HEK293T (cell line): ENCODE measurements around the gene OR7E24.

Experiments
- ARNT ChIP-seq: fragments of 450-650 bp; IDR thresholded peaks from 2 replicates; pipeline ENCODE4 v1.6.1; 2017; ENCODE audit warnings: mild to moderate bottlenecking
- BHLHE40 ChIP-seq: fragments of 450-650 bp; IDR thresholded peaks from 2 replicates; pipeline ENCODE4 v1.6.1; 2016; ENCODE audit warnings: mild to moderate bottlenecking, moderate library complexity, borderline replicate concordance
- ELF4 ChIP-seq: fragments of 450-650 bp; IDR thresholded peaks from 2 replicates; pipeline ENCODE4 v1.6.1; 2017; ENCODE audit warnings: antibody characterized with exemption
- FOXA1 ChIP-seq: fragments of 450-650 bp; IDR thresholded peaks from 2 replicates; pipeline ENCODE4 v1.6.1; 2016; ENCODE audit warnings: mild to moderate bottlenecking
- FOXM1 ChIP-seq: fragments of 450-650 bp; IDR thresholded peaks from 2 replicates; pipeline ENCODE4 v1.6.1; 2017; ENCODE audit warnings: mild to moderate bottlenecking, borderline replicate concordance
- PKNOX1 ChIP-seq: fragments of 450-650 bp; IDR thresholded peaks from 2 replicates; pipeline ENCODE4 v1.6.1; 2016
- SP1 ChIP-seq: fragments of 450-650 bp; IDR thresholded peaks from 2 replicates; pipeline ENCODE4 v1.6.1; 2017
- ZNF384 ChIP-seq: fragments of 450-650 bp; IDR thresholded peaks from 2 replicates; pipeline ENCODE4 v1.6.1; 2016

- TF ChIP-seq FOXM1 = no peak
- no peak for TF ChIP-seq PKNOX1
- no peak for TF ChIP-seq SP1
- no peak for TF ChIP-seq ARNT
- no peak for TF ChIP-seq ELF4
- no peak for TF ChIP-seq ZNF384
- TF ChIP-seq FOXA1 = no peak
- TF ChIP-seq BHLHE40 = no peak
Observed at GRCh38 chr19:9219489-9219888, 31.2 kb upstream of the OR7E24 start, which contains the start of gene OR7D4.
